Naive thymus-derived CD4-positive, alpha-beta T cell (primary cell): ENCODE results near the gene AP2B1. TPM values are rescaled to one million over a fixed set of nuclear protein-coding genes. Genes with fewer than 3 reads are reported as not detected.
"Not testable (repeated sequence)": the region's sequence is repeated elsewhere in the genome, so short reads cannot be mapped to it uniquely, and the experiment has no call there.

Experiments used
- ATAC-seq: fragments of 150-1000 bp; cut with Tn5 transposase; 2 replicates; pipeline ENCODE4 v1.10.0; 2021; ENCODE audit warnings: mild to moderate bottlenecking, moderate library complexity
- CTCF ChIA-PET: fragments of 350-600 bp; sonication (Branson Sonifier 250); formaldehyde crosslinking; loops from one replicate; lab custom pipeline; 2021; ENCODE audit warnings: antibody characterized with exemption; lab: Charles Lee
- POLR2A ChIA-PET: fragments of 350-600 bp; sonication (Branson Sonifier 250); formaldehyde crosslinking; loops from one replicate; lab custom pipeline; 2021; ENCODE audit warnings: antibody characterized with exemption, inconsistent platforms; lab: Charles Lee
- DNase-seq, 9 donors: peaks; one replicate each; pipeline versions ENCODE4 v3.0.0 to v3.0.0-alpha.2; 2020 to 2022; ENCODE audit warnings: mixed read lengths in 1 of 9
- H3K27ac ChIP-seq: one replicate; pipeline ENCODE4 v1.7.0; 2013; ENCODE audit warnings: mild to moderate bottlenecking, low read depth, low read length, moderate library complexity
- H3K27me3 ChIP-seq, 2 donors: one replicate each; pipeline ENCODE4 v1.7.0; 2013; ENCODE audit warnings: low read length in 2 of 2, mild to moderate bottlenecking in 2 of 2, moderate library complexity in 2 of 2; ENCODE audit not compliant: control insufficient read depth in 2 of 2, insufficient read depth in 2 of 2
- H3K36me3 ChIP-seq, 3 experiments: 1 replicate in 2 of 3; 2 replicates in 1 of 3; pipeline ENCODE4 v1.7.0; 2013; ENCODE audit warnings: low read length in 3 of 3, mild to moderate bottlenecking in 3 of 3, moderate library complexity in 1 of 3; ENCODE audit not compliant: insufficient read depth in 3 of 3, control insufficient read depth in 2 of 3
- H3K4me1 ChIP-seq, 2 donors: one replicate each; pipeline ENCODE4 v1.7.0; 2013; ENCODE audit warnings: low read length in 2 of 2, mild to moderate bottlenecking in 2 of 2, moderate library complexity in 1 of 2; ENCODE audit not compliant: control insufficient read depth in 2 of 2, insufficient read depth in 2 of 2
- H3K4me3 ChIP-seq: 2 replicates; pipeline ENCODE4 v1.7.0; 2013; ENCODE audit warnings: mild to moderate bottlenecking, low read length
- H3K9me3 ChIP-seq, 3 experiments: 1 replicate in 2 of 3; 2 replicates in 1 of 3; pipeline ENCODE4 v1.7.0; 2013; ENCODE audit warnings: low read length in 3 of 3; ENCODE audit not compliant: control insufficient read depth in 2 of 3
- H3K27ac Mint-ChIP-seq, 9 donors: one replicate each; pipeline ENCODE4 v1.8.0; 2020 to 2022; ENCODE audit warnings: mixed read lengths in 9 of 9, mild to moderate bottlenecking in 8 of 9, moderate library complexity in 5 of 9, inconsistent platforms in 2 of 9
- H3K27me3 Mint-ChIP-seq, 5 donors: one replicate each; pipeline ENCODE4 v1.8.0; 2021 to 2022; ENCODE audit warnings: mixed read lengths in 5 of 5, mild to moderate bottlenecking in 1 of 5
- H3K36me3 Mint-ChIP-seq, 5 donors: one replicate each; pipeline ENCODE4 v1.8.0; 2020 to 2022; ENCODE audit warnings: mixed read lengths in 5 of 5, mild to moderate bottlenecking in 3 of 5, inconsistent platforms in 1 of 5
- H3K4me1 Mint-ChIP-seq, 7 donors: one replicate each; pipeline ENCODE4 v1.8.0; 2020 to 2022; ENCODE audit warnings: mixed read lengths in 7 of 7, mild to moderate bottlenecking in 3 of 7, inconsistent platforms in 1 of 7
- H3K4me3 Mint-ChIP-seq, 10 donors: one replicate each; pipeline ENCODE4 v1.8.0; 2020 to 2022; ENCODE audit warnings: mild to moderate bottlenecking in 10 of 10, mixed read lengths in 10 of 10, moderate library complexity in 6 of 10, inconsistent platforms in 2 of 10
- H3K9me3 Mint-ChIP-seq, 11 donors: one replicate each; pipeline ENCODE4 v1.8.0; 2020 to 2022; ENCODE audit warnings: mixed read lengths in 11 of 11, mild to moderate bottlenecking in 4 of 11, inconsistent platforms in 1 of 11, moderate library complexity in 1 of 11
- intact Hi-C, 2 donors: fragments of 100-400 bp; cut with micrococcal nuclease; formaldehyde crosslinking; loops; one replicate each; pipeline ENCODE4 v1.15.1; 2023
- polyA plus RNA-seq, 2 donors: library from polyadenylated mRNA; unstranded; fragments of 300-500 nt; fragmentation: Illumina TruSeq; gene quantifications; one replicate each; pipeline ENCODE4 v1.2.3, GENCODE V29; 2021
- total RNA-seq, 6 experiments: library from RNA in 5 of 6; stranded (reverse) in 5 of 6; gene quantifications; 1 replicate in 5 of 6; 2 replicates in 1 of 6; pipeline ENCODE4 v1.2.3 and lab custom pipeline; 2021 to 2026

Gene AP2B1
- total and polyA plus RNA-seq, 7 experiments from 2014 or later = 49.0 to 197 (median 102) TPM

DNA sequence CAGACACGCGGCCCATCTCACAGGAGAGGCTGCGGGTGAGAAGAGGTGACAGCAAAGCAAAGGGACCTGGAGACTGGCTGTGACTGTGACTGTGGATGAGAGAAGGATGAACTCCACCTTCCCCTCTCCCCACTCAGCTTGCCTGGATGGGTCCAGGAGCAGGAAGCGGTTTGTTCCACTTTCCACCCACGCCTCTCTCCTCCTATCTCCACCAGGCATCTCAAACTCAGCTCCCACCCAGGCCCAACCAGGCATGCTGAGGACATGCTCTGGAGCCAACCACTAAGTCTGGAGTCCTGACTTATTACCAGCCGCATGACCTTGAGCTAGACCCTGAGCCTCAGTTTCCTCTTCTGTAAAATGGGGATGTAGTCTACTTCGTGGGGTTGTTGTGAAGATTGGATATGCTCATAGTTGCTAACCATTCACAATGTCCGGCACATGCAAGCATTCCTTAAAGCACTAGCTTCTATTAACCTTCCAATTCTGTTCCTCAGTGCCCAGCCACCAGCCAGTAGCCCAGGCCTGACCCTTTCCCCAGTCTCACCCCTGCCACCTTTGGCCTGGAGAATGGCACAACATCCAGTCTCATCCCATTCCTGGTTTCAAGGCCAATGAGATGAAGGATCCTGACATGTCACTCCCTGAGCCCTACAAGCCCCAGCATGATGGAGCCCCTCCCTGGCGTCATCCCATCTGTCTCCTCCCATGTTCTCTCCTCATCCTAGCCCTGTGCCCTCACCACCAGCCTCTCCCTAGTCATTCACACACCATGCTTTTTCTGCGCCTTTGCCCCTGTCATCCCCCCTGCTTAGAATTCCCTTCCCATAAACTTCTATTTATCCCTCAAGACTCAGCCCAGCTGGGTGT lies 163.6 kb downstream of the AP2B1 start:
- Mint-ChIP-seq H3K36me3 (no peaks in the 10 kb centered on the region), H3K4me1 (peaks cover 0 to 21% (median 3%) of the 10 kb centered on the region in 7 donors), H3K27ac (no peak overlapping the region), H3K4me3 (peak overlapping the region in 1 of 10 donors; percentile 13), H3K9me3 (peaks cover 0 to 1% (median 0%) of the 10 kb centered on the region in 11 donors), H3K27me3 (peaks cover 29 to 47% (median 36%) of the 10 kb centered on the region in 5 donors)
- Histone ChIP-seq H3K27ac (no peak overlapping the region), H3K4me3 (no peak overlapping the region), H3K9me3 (no peaks in the 10 kb centered on the region), H3K4me1 (no peaks in the 10 kb centered on the region), H3K36me3 (no peaks in the 10 kb centered on the region), H3K27me3 (peaks cover 0 to 10% of the 10 kb centered on the region in 2 donors)
- CTCF ChIA-PET = no interaction called here
- no peak for DNase-seq
- intact Hi-C loops = no loop called here
- POLR2A ChIA-PET = no interaction called here
- ATAC-seq = no peak

DNA sequence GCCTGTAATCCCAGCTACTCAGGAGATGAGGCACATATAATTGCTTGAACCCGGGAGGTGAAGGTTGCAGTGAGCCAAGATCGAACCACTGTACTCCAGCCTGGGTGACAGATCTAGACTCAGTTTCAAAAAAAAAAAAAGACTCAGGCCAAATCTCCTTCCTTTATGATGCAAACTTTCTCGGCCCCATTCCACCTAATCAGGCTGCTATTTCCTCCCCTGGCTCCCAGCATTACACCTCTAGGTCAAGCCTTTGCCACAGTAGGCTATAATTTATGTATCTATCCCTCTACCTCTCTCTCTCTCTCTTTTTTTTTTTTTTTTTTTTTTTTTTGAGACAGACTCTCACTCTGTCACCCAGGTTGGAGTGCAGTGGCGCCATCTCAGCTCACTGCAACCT lies 164.4 kb downstream of the AP2B1 start:
- H3K27ac Mint-ChIP-seq, H3K36me3 ChIP-seq, POLR2A ChIA-PET, H3K4me1 ChIP-seq, H3K36me3 Mint-ChIP-seq, H3K9me3 ChIP-seq, H3K9me3 Mint-ChIP-seq, CTCF ChIA-PET, DNase-seq, H3K4me3 ChIP-seq, ATAC-seq, H3K27ac ChIP-seq, intact Hi-C loops: not testable (repeated sequence)
- H3K27me3 ChIP-seq = peaks cover 0 to 10% of the 10 kb centered on the region in 2 donors
- H3K4me3 Mint-ChIP-seq = peak overlapping the region in 1 of 10 donors; percentile 5
- peaks cover 0 to 21% (median 3%) of the 10 kb centered on the region in 7 donors for H3K4me1 Mint-ChIP-seq
- H3K27me3 Mint-ChIP-seq = peaks cover 29 to 49% (median 36%) of the 10 kb centered on the region in 5 donors

DNA sequence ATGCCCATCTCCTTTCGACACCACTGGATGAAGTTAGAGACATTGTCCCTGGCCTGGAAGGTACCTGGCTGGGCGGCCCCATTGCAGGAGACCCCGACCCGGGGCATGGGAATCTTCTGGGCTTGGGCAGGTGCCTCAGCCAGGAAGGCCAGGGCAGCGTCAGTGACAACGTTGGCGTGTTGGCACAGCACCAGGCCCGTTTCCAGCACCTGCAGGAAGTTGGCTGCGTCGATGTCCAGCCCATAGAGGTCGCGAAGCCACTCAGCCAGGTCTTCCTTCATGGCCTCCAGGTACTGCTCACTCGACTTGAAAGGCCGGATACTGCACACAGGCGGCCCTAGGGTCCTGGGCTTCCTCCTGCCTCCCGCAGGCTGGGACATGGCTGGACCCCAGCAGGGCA lies 165.3 kb downstream of the AP2B1 start:
- Histone ChIP-seq H3K27me3 (peaks cover 0 to 10% of the 10 kb centered on the region in 2 donors), H3K36me3 (no peaks in the 10 kb centered on the region), H3K27ac (no peak overlapping the region), H3K4me3 (no peak overlapping the region), H3K9me3 (no peaks in the 10 kb centered on the region), H3K4me1 (no peaks in the 10 kb centered on the region)
- Mint-ChIP-seq H3K4me1 (peaks cover 0 to 19% (median 3%) of the 10 kb centered on the region in 7 donors), H3K27ac (no peak overlapping the region), H3K36me3 (no peaks in the 10 kb centered on the region), H3K27me3 (peaks cover 29 to 49% (median 34%) of the 10 kb centered on the region in 5 donors), H3K9me3 (peaks cover 0 to 1% (median 0%) of the 10 kb centered on the region in 11 donors), H3K4me3 (no peak overlapping the region)
- ATAC-seq (no peak), DNase-seq (no peak)
- POLR2A ChIA-PET = no interaction called here
- CTCF ChIA-PET = no interaction called here
- intact Hi-C loops = no loop called here

DNA sequence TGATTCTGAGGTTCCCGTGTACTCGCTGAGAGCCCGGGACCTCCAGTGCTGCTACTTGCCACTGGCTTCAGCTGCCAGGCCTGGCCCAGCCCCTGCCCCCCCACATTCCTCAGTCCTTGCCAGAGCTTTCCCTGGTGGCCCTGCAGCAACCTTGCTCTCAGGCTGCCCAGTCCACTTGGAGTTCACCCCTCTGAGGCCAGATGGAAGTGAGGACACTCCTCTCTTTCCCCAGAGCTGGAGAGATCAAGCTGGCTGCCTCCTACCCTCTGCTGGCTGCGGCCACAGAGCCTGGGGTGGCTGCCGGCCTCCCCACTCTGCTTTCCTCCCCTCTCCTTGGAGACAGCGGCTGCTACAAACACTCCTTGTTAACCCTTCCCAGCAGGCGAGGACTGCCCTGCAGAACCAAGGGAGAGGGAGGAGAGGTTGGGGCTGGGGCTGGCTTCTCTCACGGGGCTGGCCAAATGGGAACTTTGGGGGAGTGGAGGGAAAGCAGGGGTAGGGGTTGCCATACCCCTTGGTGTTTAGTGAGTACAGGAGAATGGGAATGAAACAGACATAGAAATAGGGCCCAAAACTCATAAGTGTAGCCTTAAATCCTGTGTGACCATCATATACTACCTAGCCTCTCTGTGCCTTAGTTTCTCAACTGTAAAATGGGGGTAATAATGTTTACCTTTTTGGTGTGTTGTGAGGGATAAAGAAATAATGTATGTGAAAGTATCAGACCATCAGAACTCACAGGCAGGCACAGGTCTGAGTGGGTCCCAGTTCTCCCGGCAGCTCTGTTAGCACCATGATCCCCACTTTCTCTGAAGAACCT lies 166.0 kb downstream of the AP2B1 start, which contains the start of gene GAS2L2:
GAS2L2 (minus strand) TSS at position 295 of the 820 bp plus-strand sequence. CDS start 389 bp downstream, outside the sequence.
- Mint-ChIP-seq H3K27me3 (peaks cover 29 to 49% (median 33%) of the 10 kb centered on the region in 5 donors), H3K9me3 (no peaks in the 10 kb centered on the region), H3K4me3 (no peak within 1 kb of the TSS), H3K27ac (no peak within 1 kb of the TSS), H3K36me3 (no peaks in the 10 kb centered on the region), H3K4me1 (peaks cover 0 to 16% (median 3%) of the 10 kb centered on the region in 7 donors)
- Histone ChIP-seq H3K27ac (no peak within 1 kb of the TSS), H3K9me3 (no peaks in the 10 kb centered on the region), H3K4me3 (no peak within 1 kb of the TSS), H3K36me3 (no peaks in the 10 kb centered on the region), H3K27me3 (peaks cover 0 to 4% of the 10 kb centered on the region in 2 donors), H3K4me1 (no peaks in the 10 kb centered on the region)
- CTCF ChIA-PET = no interaction called here
- DNase-seq (no peak), ATAC-seq (no peak)
- intact Hi-C loops = no loop called here
- POLR2A ChIA-PET = no interaction called here

DNA sequence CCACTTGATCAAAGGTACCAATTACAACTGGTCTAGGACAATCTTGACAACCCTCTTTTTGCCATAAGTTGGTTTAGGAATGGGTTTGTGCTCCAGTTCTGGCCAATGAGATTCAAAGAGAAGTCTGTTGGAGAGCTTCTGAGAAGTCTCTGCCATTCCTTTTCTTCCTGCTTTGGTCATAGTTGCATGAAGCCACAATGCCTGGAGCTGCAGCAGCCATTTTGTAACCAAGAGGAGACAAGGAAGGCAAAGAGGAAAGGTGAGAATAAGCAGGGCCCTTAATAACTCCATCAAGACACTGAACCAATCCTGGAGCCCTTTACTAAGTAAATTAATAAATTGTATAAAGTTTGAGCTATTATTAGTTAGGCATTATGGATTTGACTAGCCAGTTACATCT lies 170.1 kb downstream of the AP2B1 start:
- H3K36me3 ChIP-seq = no peaks in the 10 kb centered on the region
- Mint-ChIP-seq H3K4me1 (peaks cover 0 to 2% (median 0%) of the 10 kb centered on the region in 7 donors), H3K9me3 (peaks cover 0 to 2% (median 0%) of the 10 kb centered on the region in 11 donors), H3K4me3 (no peak overlapping the region), H3K36me3 (no peaks in the 10 kb centered on the region), H3K27ac (no peak overlapping the region), H3K27me3 (peaks cover 0 to 23% (median 1%) of the 10 kb centered on the region in 5 donors)
- ChIA-PET POLR2A (no interaction called here), CTCF (interaction anchor here (0.6 to 1.4 kb wide), 5 partner anchors 10 to 144 kb away, joined by 3 to 5 read pairs (median 4); partner anchors contain the start of gene TAF15)
- H3K9me3 ChIP-seq = no peaks in the 10 kb centered on the region
- H3K27me3 ChIP-seq = no peaks in the 10 kb centered on the region
- H3K4me3 ChIP-seq = no peak overlapping the region
- ATAC-seq (no peak), DNase-seq (no peak)
- no peak overlapping the region for H3K27ac ChIP-seq
- no peaks in the 10 kb centered on the region for H3K4me1 ChIP-seq
- intact Hi-C loops = no loop called here

DNA sequence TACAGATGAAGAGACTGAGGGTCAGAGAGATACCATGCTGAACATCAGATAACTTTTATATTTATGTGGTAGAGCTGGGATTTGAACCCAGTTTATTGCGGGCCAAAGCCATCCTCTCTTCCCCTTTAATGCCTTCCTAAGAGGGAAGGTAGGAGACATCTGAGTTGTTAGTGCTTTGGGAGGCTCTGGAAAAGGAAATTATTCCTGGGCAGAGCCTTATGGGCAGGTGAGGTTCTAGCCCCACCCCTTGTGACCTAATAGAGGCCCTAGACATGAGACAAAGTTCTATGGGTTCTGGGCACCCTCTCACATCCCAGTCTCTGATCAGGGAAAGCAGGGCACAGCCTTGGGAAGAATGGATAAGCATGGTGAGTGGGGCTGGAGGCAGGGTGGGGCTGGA lies 173.5 kb downstream of the AP2B1 start, which contains the start of gene C17orf50:
C17orf50 (plus strand) TSS at position 301 of the 400 bp plus-strand sequence; CDS start at position 356, 55 bp downstream.
- H3K36me3 ChIP-seq = no peaks in the 10 kb centered on the region
- Mint-ChIP-seq H3K4me1 (peaks cover 0 to 10% (median 8%) of the 10 kb centered on the region in 7 donors), H3K36me3 (no peaks in the 10 kb centered on the region), H3K27ac (peak within 1 kb of the TSS in 1 of 9 donors; percentile 51), H3K27me3 (peaks cover 0 to 15% (median 0%) of the 10 kb centered on the region in 5 donors), H3K4me3 (peak within 1 kb of the TSS in 1 of 10 donors; percentile 30), H3K9me3 (peaks cover 0 to 2% (median 0%) of the 10 kb centered on the region in 11 donors)
- CTCF ChIA-PET = interaction anchor here (13.0 kb wide), 1 partner anchor 48 kb away, joined by 222 read pairs; the partner anchor contains the start of gene TAF15
- H3K9me3 ChIP-seq = no peaks in the 10 kb centered on the region
- no peaks in the 10 kb centered on the region for H3K27me3 ChIP-seq
- intact Hi-C loops = loop anchor here in 1 of 2 donors (5.0 kb wide), 1 partner anchor 172 kb away; the partner anchor contains the start of gene RDM1
- POLR2A ChIA-PET = interaction anchor here (1.7 kb wide), 1 partner anchor 48 kb away, joined by 10 read pairs; the partner anchor contains the start of gene TAF15
- no peak within 1 kb of the TSS for H3K4me3 ChIP-seq
- H3K4me1 ChIP-seq = peaks cover 0 to 9% of the 10 kb centered on the region in 2 donors
- H3K27ac ChIP-seq = no peak within 1 kb of the TSS
- no peak for ATAC-seq
- DNase-seq = no peak
